ENCODE data around the gene CATSPERE.

- no peak for TF ChIP-seq CTCF (conservative IDR thresholded peaks at IDR 0.05 in 1 of 2, IDR thresholded peaks at IDR 0.05 in 1 of 2; ENCODE audit: extremely low read depth in 1 of 2, insufficient read depth in 1 of 2, low read depth in 1 of 2, low read length in 2 of 2)
- TF ChIP-seq EZH2 (IDR thresholded peaks at IDR 0.05; ENCODE audit: borderline replicate concordance, low read length): no peak
These were observed at the start of gene CATSPERE for GRCh38 chr1:244461245-244462071.

Measured in mammary epithelial cell (primary cell).